HG03378 (cell line): ENCODE data around the gene CNTNAP5.

Experiments used
- ATAC-seq: cut with Tn5 transposase; IDR thresholded peaks from one replicate; pipeline ENCODE4 v1.9.1; 2021; ENCODE audit warnings: mild to moderate bottlenecking, moderate library complexity; ENCODE audit not compliant: unreplicated experiment

Gene CNTNAP5

GRCh38 chr2:124149571-124149970, 124.5 kb downstream of the CNTNAP5 start:
- no peak for ATAC-seq

- no peak for ATAC-seq
These were observed 126.6 kb downstream of the CNTNAP5 start for GRCh38 chr2:124151691-124152090.

GRCh38 chr2:124153713-124154112, 128.6 kb downstream of the CNTNAP5 start:
- ATAC-seq, result no peak

- ATAC-seq, result no peak
These were observed 134.1 kb downstream of the CNTNAP5 start for GRCh38 chr2:124159166-124159565.

GRCh38 chr2:124161542-124161941, 136.5 kb downstream of the CNTNAP5 start:
- ATAC-seq, result no peak

GRCh38 chr2:124162256-124162655, 137.2 kb downstream of the CNTNAP5 start:
- no peak for ATAC-seq

GRCh38 chr2:124163840-124164239, 138.8 kb downstream of the CNTNAP5 start:
- no peak for ATAC-seq

- no peak for ATAC-seq
These were observed 140.6 kb downstream of the CNTNAP5 start for GRCh38 chr2:124165698-124166097.

- ATAC-seq, result no peak
These were observed 146.5 kb downstream of the CNTNAP5 start for GRCh38 chr2:124171472-124172063.

- no peak for ATAC-seq
These were observed 153.6 kb downstream of the CNTNAP5 start for GRCh38 chr2:124178719-124179118.

GRCh38 chr2:124180635-124181034, 155.5 kb downstream of the CNTNAP5 start:
- ATAC-seq, result no peak

GRCh38 chr2:124186801-124187200, 161.7 kb downstream of the CNTNAP5 start:
- no peak for ATAC-seq

GRCh38 chr2:124187948-124188347, 162.9 kb downstream of the CNTNAP5 start:
- ATAC-seq, result no peak

GRCh38 chr2:124193706-124194105, 168.6 kb downstream of the CNTNAP5 start:
- no peak for ATAC-seq

- no peak for ATAC-seq
These were observed 176.6 kb downstream of the CNTNAP5 start for GRCh38 chr2:124201713-124202112.

- no peak for ATAC-seq
These were observed 184.4 kb downstream of the CNTNAP5 start for GRCh38 chr2:124209441-124209840.

GRCh38 chr2:124211461-124211860, 186.4 kb downstream of the CNTNAP5 start:
- no peak for ATAC-seq

- ATAC-seq, result no peak
These were observed 189.0 kb downstream of the CNTNAP5 start for GRCh38 chr2:124213977-124214587.

- ATAC-seq, result no peak
These were observed 221.1 kb downstream of the CNTNAP5 start for GRCh38 chr2:124246170-124246569.

- ATAC-seq, result no peak
These were observed 223.3 kb downstream of the CNTNAP5 start for GRCh38 chr2:124248386-124248785.

- no peak for ATAC-seq
These were observed 225.3 kb downstream of the CNTNAP5 start for GRCh38 chr2:124250433-124250832.

- ATAC-seq, result no peak
These were observed 229.5 kb downstream of the CNTNAP5 start for GRCh38 chr2:124254621-124255020.

- no peak for ATAC-seq
These were observed 232.0 kb downstream of the CNTNAP5 start for GRCh38 chr2:124257120-124257519.
